ENCODE data around the gene SERHL2.
"Not testable (repeated sequence)": the region's sequence is repeated elsewhere in the genome, so short reads cannot be mapped to it uniquely, and the experiment has no call there.

Gene SERHL2

GRCh38 chr22:42562684-42563083, 8.9 kb downstream of the SERHL2 start:
- Histone ChIP-seq H3K27me3 (ENCODE audit: insufficient read depth, insufficient read length) (no peaks in the 10 kb centered on the region), H3K4me1 (ENCODE audit: insufficient read depth, insufficient read length) (peaks cover 3% of the 10 kb centered on the region), H3K36me3 (ENCODE audit: insufficient read depth, insufficient read length, low read length) (peaks cover 3% of the 10 kb centered on the region), H3K4me3 (ENCODE audit: insufficient read length, low read depth) (no peak overlapping the region), H3K9me3 (ENCODE audit: insufficient read depth, low read length) (no peaks in the 10 kb centered on the region), H3K9ac (ENCODE audit: insufficient read length, low read depth) (peak overlapping the region; percentile 1)
- no peak for DNase-seq (ENCODE audit: low read depth, low spot score)
- TF ChIP-seq YY1 (IDR thresholded peaks at IDR 0.05; ENCODE audit: insufficient read depth, insufficient read length), result no peak
- no peak for TF ChIP-seq SUZ12 (IDR thresholded peaks at IDR 0.05; ENCODE audit: extremely low read depth, insufficient read depth, insufficient read length)
- no peak for TF ChIP-seq ZNF274 (IDR thresholded peaks at IDR 0.05; ENCODE audit: low read depth, low read length)

DNA sequence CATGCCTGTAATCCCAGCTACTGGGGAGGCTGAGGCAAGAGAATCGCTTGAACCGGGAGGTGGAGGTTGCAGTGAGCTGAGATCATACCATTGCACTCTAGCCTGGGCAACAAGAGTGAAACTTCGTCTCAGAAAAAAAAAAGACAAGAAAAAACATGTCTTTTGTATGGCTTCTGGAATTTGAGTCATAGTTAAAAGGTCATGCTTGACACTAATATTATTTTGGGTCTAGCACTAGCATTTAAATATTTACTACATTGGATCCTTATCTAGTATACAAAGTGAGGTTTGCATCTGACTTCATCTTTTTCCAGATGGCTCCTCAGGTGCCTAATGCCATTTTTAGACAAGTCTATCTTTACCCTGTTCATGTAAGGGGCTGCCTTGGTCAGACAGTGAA, 10.2 kb downstream of the SERHL2 start:
- not testable (repeated sequence) for H3K4me3 ChIP-seq (ENCODE audit: insufficient read length, low read depth); DNase-seq (ENCODE audit: low read depth, low spot score); H3K9ac ChIP-seq (ENCODE audit: insufficient read length, low read depth); H3K36me3 ChIP-seq (ENCODE audit: insufficient read depth, insufficient read length, low read length); H3K27me3 ChIP-seq (ENCODE audit: insufficient read depth, insufficient read length); H3K9me3 ChIP-seq (ENCODE audit: insufficient read depth, low read length); H3K4me1 ChIP-seq (ENCODE audit: insufficient read depth, insufficient read length)

DNA sequence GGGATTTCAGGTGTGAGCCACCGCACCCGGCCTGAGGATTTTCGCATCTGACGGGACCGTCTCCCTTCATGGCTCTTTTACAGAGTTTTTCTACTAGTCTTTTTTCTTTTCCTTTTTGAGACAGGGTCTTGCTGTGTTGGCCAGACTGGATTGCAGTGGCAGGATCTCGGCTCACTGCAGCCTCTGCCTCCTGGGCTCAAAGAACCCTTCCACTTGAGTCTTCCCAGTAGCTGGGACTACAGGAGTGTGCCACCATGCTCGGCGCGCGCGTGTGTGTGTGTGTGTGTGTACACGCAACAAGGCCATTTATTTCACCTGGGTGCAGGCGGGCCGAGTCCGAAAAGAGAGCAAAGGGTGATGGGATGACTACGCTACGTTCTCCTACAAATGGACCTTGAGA, 10.9 kb downstream of the SERHL2 start:
- H3K4me1 ChIP-seq (ENCODE audit: insufficient read depth, insufficient read length), result peaks cover 3% of the 10 kb centered on the region
- no peak overlapping the region for H3K9ac ChIP-seq (ENCODE audit: insufficient read length, low read depth)
- peaks cover 6% of the 10 kb centered on the region for H3K36me3 ChIP-seq (ENCODE audit: insufficient read depth, insufficient read length, low read length)
- H3K4me3 ChIP-seq (ENCODE audit: insufficient read length, low read depth), result no peak overlapping the region
- no peak for DNase-seq (ENCODE audit: low read depth, low spot score)
- H3K9me3 ChIP-seq (ENCODE audit: insufficient read depth, low read length), result no peaks in the 10 kb centered on the region
- no peak for TF ChIP-seq SUZ12 (IDR thresholded peaks at IDR 0.05; ENCODE audit: extremely low read depth, insufficient read depth, insufficient read length)
- no peak for TF ChIP-seq YY1 (IDR thresholded peaks at IDR 0.05; ENCODE audit: insufficient read depth, insufficient read length)
- TF ChIP-seq ZNF274 (IDR thresholded peaks at IDR 0.05; ENCODE audit: low read depth, low read length), result no peak
- no peaks in the 10 kb centered on the region for H3K27me3 ChIP-seq (ENCODE audit: insufficient read depth, insufficient read length)

DNA sequence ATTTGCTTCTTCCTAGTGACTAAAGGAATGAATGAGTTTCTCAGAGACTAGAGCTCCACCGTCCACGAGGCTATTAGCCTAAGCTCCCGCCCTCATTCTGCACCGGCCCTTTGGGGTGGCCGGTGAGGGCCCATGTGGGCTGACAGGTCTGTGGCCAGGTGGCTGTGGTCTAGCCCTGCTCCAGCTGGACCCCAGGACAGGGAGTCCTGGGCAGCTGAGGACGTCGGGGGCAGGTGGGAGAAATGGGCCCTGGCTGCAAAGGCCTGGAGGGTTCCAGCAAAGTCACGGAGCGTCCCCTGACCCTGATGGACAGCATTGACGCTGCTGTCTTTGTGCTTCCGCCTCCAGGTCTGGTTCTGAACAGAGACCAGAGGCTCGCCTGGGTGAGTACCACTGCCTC, 12.2 kb downstream of the SERHL2 start:
- no peak for DNase-seq (ENCODE audit: low read depth, low spot score)
- H3K9ac ChIP-seq (ENCODE audit: insufficient read length, low read depth), result no peak overlapping the region

GRCh38 chr22:42567950-42568349, 14.2 kb downstream of the SERHL2 start:
- DNase-seq (ENCODE audit: low read depth, low spot score), result not testable (repeated sequence)
- H3K36me3 ChIP-seq (ENCODE audit: insufficient read depth, insufficient read length, low read length), result peaks cover 14% of the 10 kb centered on the region

More for the DNA sequence above, 12.2 kb downstream of the SERHL2 start:
- Histone ChIP-seq H3K4me3 (ENCODE audit: insufficient read length, low read depth) (no peak overlapping the region), H3K27me3 (ENCODE audit: insufficient read depth, insufficient read length) (no peaks in the 10 kb centered on the region), H3K36me3 (ENCODE audit: insufficient read depth, insufficient read length, low read length) (peaks cover 6% of the 10 kb centered on the region), H3K9me3 (ENCODE audit: insufficient read depth, low read length) (no peaks in the 10 kb centered on the region), H3K4me1 (ENCODE audit: insufficient read depth, insufficient read length) (peaks cover 3% of the 10 kb centered on the region)
- TF ChIP-seq SUZ12 (IDR thresholded peaks at IDR 0.05; ENCODE audit: extremely low read depth, insufficient read depth, insufficient read length), result no peak
- TF ChIP-seq ZNF274 (IDR thresholded peaks at IDR 0.05; ENCODE audit: low read depth, low read length), result no peak
- TF ChIP-seq YY1 (IDR thresholded peaks at IDR 0.05; ENCODE audit: insufficient read depth, insufficient read length), result no peak

GRCh38 chr22:42570580-42570979, 16.8 kb downstream of the SERHL2 start:
- not testable (repeated sequence) for H3K9me3 ChIP-seq (ENCODE audit: insufficient read depth, low read length); H3K4me3 ChIP-seq (ENCODE audit: insufficient read length, low read depth); H3K9ac ChIP-seq (ENCODE audit: insufficient read length, low read depth); H3K27me3 ChIP-seq (ENCODE audit: insufficient read depth, insufficient read length); DNase-seq (ENCODE audit: low read depth, low spot score); H3K4me1 ChIP-seq (ENCODE audit: insufficient read depth, insufficient read length)
- peaks cover 25% of the 10 kb centered on the region for H3K36me3 ChIP-seq (ENCODE audit: insufficient read depth, insufficient read length, low read length)

More at GRCh38 chr22:42567950-42568349, 14.2 kb downstream of the SERHL2 start:
- H3K4me3 ChIP-seq (ENCODE audit: insufficient read length, low read depth); H3K9me3 ChIP-seq (ENCODE audit: insufficient read depth, low read length); H3K4me1 ChIP-seq (ENCODE audit: insufficient read depth, insufficient read length); H3K9ac ChIP-seq (ENCODE audit: insufficient read length, low read depth); H3K27me3 ChIP-seq (ENCODE audit: insufficient read depth, insufficient read length): not testable (repeated sequence)

DNA sequence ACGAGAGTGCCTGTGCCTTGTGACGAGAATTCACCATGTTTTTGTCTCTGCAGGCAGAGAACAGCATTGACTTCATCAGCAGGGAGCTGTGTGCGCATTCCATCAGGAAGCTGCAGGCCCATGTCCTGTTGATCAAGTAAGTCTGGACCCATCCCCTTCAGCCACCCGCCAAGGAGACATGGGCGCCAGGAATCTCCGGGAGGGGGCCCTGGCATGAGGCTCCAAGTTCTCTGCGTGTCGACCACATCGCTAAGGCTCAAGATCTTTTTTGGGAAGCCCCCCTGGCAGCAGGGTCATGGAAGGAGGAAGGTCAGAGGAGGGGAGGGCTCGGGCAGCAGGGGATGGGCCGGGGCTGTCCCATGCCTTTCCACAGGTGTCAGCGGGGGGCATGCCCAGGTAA, 17.3 kb downstream of the SERHL2 start:
- not testable (repeated sequence) for H3K9me3 ChIP-seq (ENCODE audit: insufficient read depth, low read length); H3K9ac ChIP-seq (ENCODE audit: insufficient read length, low read depth); H3K27me3 ChIP-seq (ENCODE audit: insufficient read depth, insufficient read length); DNase-seq (ENCODE audit: low read depth, low spot score); H3K4me1 ChIP-seq (ENCODE audit: insufficient read depth, insufficient read length); H3K4me3 ChIP-seq (ENCODE audit: insufficient read length, low read depth)
- H3K36me3 ChIP-seq (ENCODE audit: insufficient read depth, insufficient read length, low read length), result peaks cover 23% of the 10 kb centered on the region

DNA sequence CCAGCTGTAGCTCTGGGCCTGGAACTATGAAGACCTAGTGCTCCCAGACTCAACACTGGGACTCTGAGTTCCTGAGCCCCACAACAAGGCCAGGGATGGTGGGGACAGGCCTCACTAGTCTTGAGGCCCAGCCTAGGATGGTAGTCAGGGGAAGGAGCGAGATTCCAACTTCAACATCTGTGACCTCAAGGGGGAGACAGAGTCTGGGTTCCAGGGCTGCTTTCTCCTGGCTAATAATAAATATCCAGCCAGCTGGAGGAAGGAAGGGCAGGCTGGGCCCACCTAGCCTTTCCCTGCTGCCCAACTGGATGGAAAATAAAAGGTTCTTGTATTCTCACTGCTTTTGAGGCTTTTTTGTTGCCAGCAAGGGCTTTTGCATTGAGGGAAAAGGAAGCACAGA, 20.3 kb downstream of the SERHL2 start:
- not testable (repeated sequence) for H3K27me3 ChIP-seq (ENCODE audit: insufficient read depth, insufficient read length); H3K9me3 ChIP-seq (ENCODE audit: insufficient read depth, low read length); H3K4me1 ChIP-seq (ENCODE audit: insufficient read depth, insufficient read length); H3K4me3 ChIP-seq (ENCODE audit: insufficient read length, low read depth); DNase-seq (ENCODE audit: low read depth, low spot score); H3K9ac ChIP-seq (ENCODE audit: insufficient read length, low read depth)
- peaks cover 42% of the 10 kb centered on the region for H3K36me3 ChIP-seq (ENCODE audit: insufficient read depth, insufficient read length, low read length)

DNA sequence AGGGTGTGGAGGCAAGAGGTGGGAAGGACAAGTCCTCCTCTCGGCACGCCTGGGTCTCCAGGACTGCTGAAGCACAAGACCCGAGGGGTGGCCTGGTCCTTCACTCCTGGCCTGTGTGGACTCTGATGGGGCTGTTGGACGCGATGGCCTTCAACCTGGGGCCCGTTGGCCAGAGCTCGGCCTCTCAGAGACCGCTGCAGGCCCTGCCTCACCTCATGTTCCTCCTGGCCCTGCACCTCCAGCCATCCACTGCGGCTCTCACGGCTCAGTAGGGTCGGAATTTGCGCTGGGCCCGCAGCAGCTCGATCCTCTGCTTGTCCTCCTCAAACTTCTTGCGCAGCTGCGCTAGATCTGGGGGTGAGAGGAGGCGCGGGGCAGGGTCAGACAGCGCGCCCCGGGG, 20.7 kb downstream of the SERHL2 start:
- not testable (repeated sequence) for H3K27me3 ChIP-seq (ENCODE audit: insufficient read depth, insufficient read length); H3K9me3 ChIP-seq (ENCODE audit: insufficient read depth, low read length); DNase-seq (ENCODE audit: low read depth, low spot score); H3K4me3 ChIP-seq (ENCODE audit: insufficient read length, low read depth); H3K9ac ChIP-seq (ENCODE audit: insufficient read length, low read depth); H3K4me1 ChIP-seq (ENCODE audit: insufficient read depth, insufficient read length)
- H3K36me3 ChIP-seq (ENCODE audit: insufficient read depth, insufficient read length, low read length), result peaks cover 41% of the 10 kb centered on the region

DNA sequence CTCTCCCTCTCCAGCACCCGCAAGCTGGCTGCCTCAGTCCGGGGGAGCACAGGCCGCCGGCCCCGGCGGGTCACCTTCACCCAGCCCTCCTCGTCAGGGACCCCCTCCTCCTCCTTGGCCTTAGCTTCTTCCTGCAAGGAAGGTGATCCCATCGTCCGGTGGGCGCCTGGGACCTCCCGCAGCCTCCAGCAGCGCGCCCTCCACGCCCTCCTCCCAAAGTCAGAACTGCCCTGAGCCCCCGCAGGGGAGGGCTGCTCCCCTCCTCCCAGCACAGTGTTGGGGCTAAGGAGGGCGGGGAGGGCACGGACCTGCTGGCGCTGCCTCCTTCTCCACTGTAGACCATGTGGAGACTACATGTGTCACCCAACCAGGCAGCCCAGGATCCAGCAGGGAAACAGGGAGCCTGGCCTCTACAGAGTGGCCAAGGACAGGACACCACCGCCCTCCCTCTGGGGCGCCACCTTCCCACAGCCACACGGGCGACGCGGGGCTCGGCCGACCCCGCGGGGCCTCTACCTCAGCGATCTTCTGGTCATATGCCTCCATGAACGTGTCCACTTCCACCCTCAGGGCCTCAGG, 22.3 kb downstream of the SERHL2 start:
- H3K9ac ChIP-seq (ENCODE audit: insufficient read length, low read depth); H3K4me1 ChIP-seq (ENCODE audit: insufficient read depth, insufficient read length); H3K4me3 ChIP-seq (ENCODE audit: insufficient read length, low read depth); H3K9me3 ChIP-seq (ENCODE audit: insufficient read depth, low read length); DNase-seq (ENCODE audit: low read depth, low spot score); H3K27me3 ChIP-seq (ENCODE audit: insufficient read depth, insufficient read length): not testable (repeated sequence)
- H3K36me3 ChIP-seq (ENCODE audit: insufficient read depth, insufficient read length, low read length), result peaks cover 45% of the 10 kb centered on the region

DNA sequence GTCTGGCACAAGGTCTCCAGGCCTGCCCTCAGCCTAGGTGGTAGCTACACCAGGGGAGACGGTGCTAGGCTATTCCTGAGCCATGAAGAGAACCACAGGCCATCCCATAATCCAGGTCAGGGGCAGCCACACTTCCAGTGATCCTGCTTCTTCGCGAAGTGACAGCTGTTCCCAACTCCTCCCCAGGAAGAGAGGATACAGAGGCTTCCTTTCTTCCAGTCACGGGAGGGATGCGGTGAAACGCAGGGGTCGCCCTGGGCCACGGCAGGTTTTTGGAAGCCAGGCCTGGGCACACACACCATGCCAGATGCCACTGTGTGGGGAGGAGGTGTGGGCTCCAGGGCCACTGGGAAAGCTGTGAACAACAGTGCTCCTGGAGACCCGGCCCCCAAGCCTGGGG, 23.4 kb downstream of the SERHL2 start:
- not testable (repeated sequence) for H3K4me3 ChIP-seq (ENCODE audit: insufficient read length, low read depth); H3K9ac ChIP-seq (ENCODE audit: insufficient read length, low read depth); H3K27me3 ChIP-seq (ENCODE audit: insufficient read depth, insufficient read length); H3K9me3 ChIP-seq (ENCODE audit: insufficient read depth, low read length); H3K4me1 ChIP-seq (ENCODE audit: insufficient read depth, insufficient read length); DNase-seq (ENCODE audit: low read depth, low spot score)
- peaks cover 43% of the 10 kb centered on the region for H3K36me3 ChIP-seq (ENCODE audit: insufficient read depth, insufficient read length, low read length)

All from NT2/D1 (cell line).